ENCODE data around the gene PNMA6F. TPM values are rescaled to one million over a fixed set of nuclear protein-coding genes. Genes with fewer than 3 reads are reported as not detected.

Gene PNMA6F
- polyA plus RNA-seq, 1 of the 3 experiments (the other 2 are of a cell fraction), result not detected

- no peaks in the 10 kb centered on the region for H3K9me2 ChIP-seq
- H3K36me3 ChIP-seq (replicated peaks in 1 of 2; ENCODE audit: control insufficient read depth in 1 of 2, insufficient read depth in 2 of 2, low read length in 1 of 2), result no peaks in the 10 kb centered on the region
- TF ChIP-seq MEF2A (IDR thresholded peaks at IDR 0.05; ENCODE audit: borderline replicate concordance, low read depth) (no peak), CHD2 (IDR thresholded peaks at IDR 0.05; ENCODE audit: low read length, partially characterized antibody) (no peak), YY1 (IDR thresholded peaks at IDR 0.05; ENCODE audit: low read depth) (no peak), USF2 (IDR thresholded peaks at IDR 0.05; ENCODE audit: borderline replicate concordance, low read depth, low read length) (no peak), RCOR1 (IDR thresholded peaks at IDR 0.05; ENCODE audit: low read length) (no peak), NFIC (IDR thresholded peaks at IDR 0.05; ENCODE audit: borderline replicate concordance) (no peak), EP300 (IDR thresholded peaks at IDR 0.05; ENCODE audit: borderline replicate concordance in 1 of 2, low read depth in 1 of 2, low read length in 1 of 2) (no peak), FOXJ3 (CRISPR knock-in tag; IDR thresholded peaks at IDR 0.05) (no peak), TEAD4 (IDR thresholded peaks at IDR 0.05; ENCODE audit: borderline replicate concordance, insufficient read depth) (no peak), USF1 (IDR thresholded peaks at IDR 0.05; ENCODE audit: borderline replicate concordance, low read depth) (no peak), SMC3 (IDR thresholded peaks at IDR 0.05; ENCODE audit: low read depth, low read length) (no peak), MXI1 (IDR thresholded peaks at IDR 0.05; ENCODE audit: low read depth, low read length) (no peak), NRF1 (IDR thresholded peaks at IDR 0.05; ENCODE audit: low read depth, low read length) (no peak), RAD21 (IDR thresholded peaks at IDR 0.05; ENCODE audit: low read length) (no peak), TCF12 (IDR thresholded peaks at IDR 0.05) (no peak), ELF1 (IDR thresholded peaks at IDR 0.05) (no peak)
- TF ChIP-seq, protein P1, sequence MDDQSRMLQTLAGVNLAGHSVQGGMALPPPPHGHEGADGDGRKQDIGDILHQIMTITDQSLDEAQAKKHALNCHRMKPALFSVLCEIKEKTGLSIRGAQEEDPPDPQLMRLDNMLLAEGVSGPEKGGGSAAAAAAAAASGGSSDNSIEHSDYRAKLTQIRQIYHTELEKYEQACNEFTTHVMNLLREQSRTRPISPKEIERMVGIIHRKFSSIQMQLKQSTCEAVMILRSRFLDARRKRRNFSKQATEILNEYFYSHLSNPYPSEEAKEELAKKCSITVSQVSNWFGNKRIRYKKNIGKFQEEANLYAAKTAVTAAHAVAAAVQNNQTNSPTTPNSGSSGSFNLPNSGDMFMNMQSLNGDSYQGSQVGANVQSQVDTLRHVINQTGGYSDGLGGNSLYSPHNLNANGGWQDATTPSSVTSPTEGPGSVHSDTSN (IDR thresholded peaks at IDR 0.05), result no peak
- H3K4me1 ChIP-seq (ENCODE audit: control insufficient read depth in 1 of 2, insufficient read depth in 2 of 2, low read depth in 1 of 2, low read length in 1 of 2), result no peaks in the 10 kb centered on the region
- no peak for DNase-seq
- no peak overlapping the region for H2AFZ ChIP-seq (ENCODE audit: low read depth)
- 0% methylated on average over 5 of the region's 7 CpGs for WGBS (ENCODE audit: low lambda C conversion rate)
- H3K4me3 ChIP-seq (ENCODE audit: low read depth in 2 of 2, low read length in 1 of 2), result no peak overlapping the region
- ChIA-PET POLR2A (no interaction called here), CTCF (no interaction called here)
- no peaks in the 10 kb centered on the region for H3F3A ChIP-seq (replicated peaks; ENCODE audit: insufficient read depth)
- no peaks in the 10 kb centered on the region for H3K9me3 ChIP-seq
- no peak overlapping the region for H3K27ac ChIP-seq (ENCODE audit: low read depth in 2 of 2, low read length in 1 of 2)
- no peaks in the 10 kb centered on the region for H3K79me2 ChIP-seq (ENCODE audit: insufficient read depth)
- H3K27me3 ChIP-seq (ENCODE audit: insufficient read depth), result peaks cover 8% of the 10 kb centered on the region; the same call in 1 of the 2 replicates
- no peak overlapping the region for H3K9ac ChIP-seq
- no peaks in the 10 kb centered on the region for H4K20me1 ChIP-seq (ENCODE audit: insufficient read depth)
- H3K4me2 ChIP-seq, result no peak overlapping the region
Observed at GRCh38 chrX:153318811-153319210, 2.8 kb downstream of the PNMA6F start.
